H9 (cell line): ENCODE data around the gene SLC35B4. TPM values are rescaled to one million over a fixed set of nuclear protein-coding genes. Genes with fewer than 3 reads are reported as not detected.
"Not testable (repeated sequence)": the region's sequence is repeated elsewhere in the genome, so short reads cannot be mapped to it uniquely, and the experiment has no call there.

Experiments used
- DNase-seq: peaks from one replicate; pipeline ENCODE4 v3.0.0-alpha.2; 2017
- H2AFZ ChIP-seq: one replicate; pipeline ENCODE4 v1.6.1; 2013; ENCODE audit warnings: mild to moderate bottlenecking, low read length, control low read depth, moderate library complexity
- H2AK5ac ChIP-seq: 2 replicates; pipeline ENCODE4 v1.6.1; 2013; ENCODE audit warnings: low read length, control low read depth, mixed read lengths; ENCODE audit not compliant: insufficient read length
- H2BK120ac ChIP-seq: one replicate; pipeline ENCODE4 v1.6.1; 2013; ENCODE audit warnings: low read depth, mild to moderate bottlenecking, low read length, control low read depth, inconsistent platforms; ENCODE audit not compliant: poor library complexity, severe bottlenecking
- H2BK12ac ChIP-seq: 2 replicates; pipeline ENCODE4 v1.6.1; 2013; ENCODE audit warnings: low read length, control low read depth, mixed read lengths, low read depth; ENCODE audit not compliant: insufficient read length
- H2BK15ac ChIP-seq: 2 replicates; pipeline ENCODE4 v1.6.1; 2013; ENCODE audit warnings: low read depth, low read length, control low read depth
- H2BK20ac ChIP-seq: one replicate; pipeline ENCODE4 v1.6.1; 2013; ENCODE audit warnings: low read depth, mild to moderate bottlenecking, low read length, control low read depth, inconsistent platforms; ENCODE audit not compliant: poor library complexity, severe bottlenecking
- H2BK5ac ChIP-seq: 2 replicates; pipeline ENCODE4 v1.6.1; 2013; ENCODE audit warnings: low read length, control low read depth, mixed read lengths; ENCODE audit not compliant: insufficient read length
- H3K14ac ChIP-seq: 2 replicates; pipeline ENCODE4 v1.6.1; 2013; ENCODE audit warnings: low read length, control low read depth; ENCODE audit not compliant: insufficient read depth
- H3K18ac ChIP-seq: 2 replicates; pipeline ENCODE4 v1.6.1; 2013; ENCODE audit warnings: low read depth, mild to moderate bottlenecking, mixed read lengths, low read length, control low read depth; ENCODE audit not compliant: insufficient read length
- H3K23ac ChIP-seq: 2 replicates; pipeline ENCODE4 v1.6.1; 2013; ENCODE audit warnings: low read length, control low read depth, mixed read lengths, low read depth; ENCODE audit not compliant: insufficient read length
- H3K23me2 ChIP-seq: 2 replicates; pipeline ENCODE4 v1.6.1; 2013; ENCODE audit warnings: low read depth, mild to moderate bottlenecking, mixed read lengths, low read length, control low read depth; ENCODE audit not compliant: insufficient read length, poor library complexity, severe bottlenecking
- H3K27ac ChIP-seq: 2 replicates; pipeline ENCODE4 v1.5.1; 2013; ENCODE audit warnings: low read length, control low read depth, mixed read lengths, low read depth; ENCODE audit not compliant: insufficient read length
- H3K27me3 ChIP-seq: 2 replicates; pipeline ENCODE4 v1.6.1; 2013; ENCODE audit warnings: low read length, control low read depth, inconsistent platforms; ENCODE audit not compliant: insufficient read depth
- H3K4ac ChIP-seq: 2 replicates; pipeline ENCODE4 v1.6.1; 2013; ENCODE audit warnings: low read depth, mild to moderate bottlenecking, control low read depth, inconsistent platforms, low read length, moderate library complexity
- H3K4me1 ChIP-seq: 2 replicates; pipeline ENCODE4 v1.6.1; 2013; ENCODE audit warnings: low read length, control low read depth, inconsistent platforms; ENCODE audit not compliant: insufficient read depth
- H3K4me2 ChIP-seq: 2 replicates; pipeline ENCODE4 v1.6.1; 2013; ENCODE audit warnings: low read length, control low read depth, mixed read lengths; ENCODE audit not compliant: insufficient read length, insufficient read depth
- H3K56ac ChIP-seq: 2 replicates; pipeline ENCODE4 v1.6.1; 2013; ENCODE audit warnings: low read depth, mild to moderate bottlenecking, mixed read lengths, low read length, control low read depth; ENCODE audit not compliant: insufficient read length
- H3K79me1 ChIP-seq: 2 replicates; pipeline ENCODE4 v1.6.1; 2013; ENCODE audit warnings: low read depth, mild to moderate bottlenecking, moderate library complexity, low read length, control low read depth, inconsistent platforms; ENCODE audit not compliant: insufficient read depth, poor library complexity, severe bottlenecking
- H3K79me2 ChIP-seq: 2 replicates; pipeline ENCODE4 v1.6.1; 2013; ENCODE audit warnings: low read length, control low read depth, inconsistent platforms; ENCODE audit not compliant: insufficient read depth
- H3K9ac ChIP-seq: 2 replicates; pipeline ENCODE4 v1.6.1; 2013; ENCODE audit warnings: low read length, control low read depth, mixed read lengths; ENCODE audit not compliant: insufficient read length; ENCODE audit errors: extremely low read depth
- H3K9me3 ChIP-seq: one replicate; pipeline ENCODE4 v1.6.1; 2013; ENCODE audit warnings: low read depth, low read length, inconsistent platforms; ENCODE audit not compliant: control insufficient read depth
- H3T11ph ChIP-seq: one replicate; pipeline ENCODE4 v1.6.1; 2013; ENCODE audit warnings: mild to moderate bottlenecking, low read length, control low read depth, inconsistent platforms
- H4K20me1 ChIP-seq: one replicate; pipeline ENCODE4 v1.6.1; 2013; ENCODE audit not compliant: control insufficient read depth, insufficient read length, insufficient read depth
- H4K5ac ChIP-seq: 2 replicates; pipeline ENCODE4 v1.6.1; 2013; ENCODE audit warnings: low read depth, mild to moderate bottlenecking, mixed read lengths, low read length, control low read depth; ENCODE audit not compliant: insufficient read length
- H4K8ac ChIP-seq: replicated peaks from 2 replicates; pipeline ENCODE4 v1.6.1; 2013; ENCODE audit warnings: low read length, control low read depth, mixed read lengths, low read depth; ENCODE audit not compliant: insufficient read length
- H4K91ac ChIP-seq: 2 replicates; pipeline ENCODE4 v1.6.1; 2013; ENCODE audit warnings: low read depth, mild to moderate bottlenecking, moderate library complexity, mixed read lengths, low read length, control low read depth; ENCODE audit not compliant: insufficient read length
- H3K27ac Mint-ChIP-seq, 3 experiments: 2 replicates in 2 of 3; 3 replicates in 1 of 3; pipeline ENCODE4 v1.8.0; 2020 to 2021; ENCODE audit warnings: mixed read lengths in 3 of 3, mild to moderate bottlenecking in 1 of 3, moderate library complexity in 1 of 3
- H3K27me3 Mint-ChIP-seq: 2 replicates; pipeline ENCODE4 v1.8.0; 2021; ENCODE audit warnings: low read depth, mild to moderate bottlenecking, moderate library complexity, mixed read lengths
- H3K36me3 Mint-ChIP-seq, 3 experiments: 2 replicates in 2 of 3; 3 replicates in 1 of 3; pipeline ENCODE4 v1.8.0; 2020 to 2021; ENCODE audit warnings: low read depth in 3 of 3, mixed read lengths in 3 of 3; ENCODE audit not compliant: insufficient read depth in 1 of 3
- H3K4me1 Mint-ChIP-seq, 2 experiments: 2 replicates each; pipeline ENCODE4 v1.8.0; 2020; ENCODE audit warnings: mixed read lengths in 2 of 2
- H3K4me3 Mint-ChIP-seq, 2 experiments: 2 replicates in 1 of 2; 3 replicates in 1 of 2; pipeline ENCODE4 v1.8.0; 2020 to 2021; ENCODE audit warnings: mild to moderate bottlenecking in 2 of 2, mixed read lengths in 2 of 2, moderate library complexity in 1 of 2
- H3K9me3 Mint-ChIP-seq, 2 experiments: 2 replicates in 1 of 2; 3 replicates in 1 of 2; pipeline ENCODE4 v1.8.0; 2020; ENCODE audit warnings: mild to moderate bottlenecking in 2 of 2, mixed read lengths in 2 of 2, moderate library complexity in 1 of 2
- WGBS: extraction: QIAGEN DNeasy Blood & Tissue Kit; methylation state at CpG from one replicate; pipeline ENCODE4 v1.1.7; 2013; ENCODE audit warnings: missing lambda C conversion rate, low lambda C conversion rate, mixed read lengths; ENCODE audit not compliant: insufficient read length; ENCODE audit errors: extremely low coverage; 5-methylcytosine and 5-hydroxymethylcytosine counted together
- total RNA-seq: library from RNA; stranded (reverse); gene quantifications from 2 replicates; pipeline ENCODE4 v1.2.1, GENCODE V29; 2021
- TF ChIP-seq, protein P1 (sequence below): fragments of 200-600 bp; sonication (generic); conservative IDR thresholded peaks from 3 replicates; pipeline ENCODE4 v1.8.0; 2021; ENCODE audit warnings: antibody characterized with exemption, mild to moderate bottlenecking

Gene SLC35B4
- total RNA-seq, 1 experiment from 2014 or later, result 33.4 TPM

DNA sequence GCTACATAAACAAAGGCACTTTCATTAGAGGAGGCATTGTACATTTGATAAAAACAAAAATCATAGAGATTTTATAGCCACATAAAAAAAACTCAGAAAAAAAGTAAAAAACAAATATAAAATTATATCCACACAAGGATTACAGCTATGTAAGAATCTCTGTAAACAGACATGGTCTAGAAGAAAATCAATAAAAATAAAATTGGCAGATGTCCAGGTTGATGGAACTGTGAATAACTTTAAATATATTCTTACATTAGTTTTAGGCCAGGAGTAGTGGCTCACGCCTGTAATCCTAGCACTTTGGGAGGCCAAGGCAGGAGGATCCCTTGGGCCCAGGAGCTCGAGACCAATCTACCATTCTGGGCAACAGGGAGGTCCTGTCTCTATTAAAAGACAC lies 19.2 kb downstream of the SLC35B4 start:
- H3K36me3 Mint-ChIP-seq, result peaks cover 23 to 61% (median 54%) of the 10 kb centered on the region in 3 experiments; a peak in 6 of 7 replicates
- H3K27me3 ChIP-seq, result no peaks in the 10 kb centered on the region

DNA sequence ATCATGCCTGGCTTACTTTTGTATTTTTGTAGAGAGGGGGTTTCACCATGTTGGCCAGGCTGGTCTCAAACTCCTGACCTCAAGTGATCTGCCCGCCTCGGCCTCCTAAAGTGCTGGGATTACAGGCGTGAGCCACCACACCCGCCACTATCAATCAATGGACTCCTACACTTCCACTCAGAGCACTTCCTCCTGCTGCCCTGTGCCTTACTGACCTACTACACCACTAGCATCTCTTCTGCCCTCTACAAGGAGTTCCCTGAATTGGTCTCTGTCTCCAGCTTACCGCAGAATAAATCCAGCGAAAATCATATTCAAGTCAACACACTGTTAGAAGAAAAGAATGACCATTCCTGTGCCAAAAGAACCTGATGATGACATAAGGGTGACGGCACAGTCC lies 20.7 kb downstream of the SLC35B4 start:
- not testable (repeated sequence) for H2BK120ac ChIP-seq, H3K27me3 Mint-ChIP-seq, H3K9ac ChIP-seq, H3K14ac ChIP-seq, H3K56ac ChIP-seq, H2BK5ac ChIP-seq, DNase-seq, H3K27ac ChIP-seq, H3T11ph ChIP-seq, H3K18ac ChIP-seq, H2BK15ac ChIP-seq, H3K79me1 ChIP-seq, H3K4me1 ChIP-seq, H4K8ac ChIP-seq, H3K27ac Mint-ChIP-seq, H2AK5ac ChIP-seq, H4K91ac ChIP-seq, H3K4me3 Mint-ChIP-seq, H3K23ac ChIP-seq, H2BK12ac ChIP-seq, H3K9me3 Mint-ChIP-seq, H3K9me3 ChIP-seq, H3K27me3 ChIP-seq, H2AFZ ChIP-seq, H3K4me1 Mint-ChIP-seq, H3K4me2 ChIP-seq, H4K5ac ChIP-seq, H2BK20ac ChIP-seq, H3K4ac ChIP-seq, H4K20me1 ChIP-seq, H3K23me2 ChIP-seq, H3K79me2 ChIP-seq
- WGBS, result no CpG with 5 or more reads among the region's 7 CpGs
- peaks cover 22 to 57% (median 49%) of the 10 kb centered on the region in 3 experiments; a peak in 6 of 7 replicates for H3K36me3 Mint-ChIP-seq

More for the DNA sequence above, 19.2 kb downstream of the SLC35B4 start:
- H3K4me1 ChIP-seq, result no peaks in the 10 kb centered on the region
- Mint-ChIP-seq H3K4me3 (no peak overlapping the region), H3K4me1 (peaks cover 8% of the 10 kb centered on the region in 2 experiments), H3K9me3 (no peaks in the 10 kb centered on the region), H3K27ac (no peak overlapping the region), H3K27me3 (no peaks in the 10 kb centered on the region)
- no peak overlapping the region for H2BK20ac ChIP-seq
- H3K9me3 ChIP-seq, result no peaks in the 10 kb centered on the region
- H3K9ac ChIP-seq, result no peak overlapping the region
- no peak overlapping the region for H3K27ac ChIP-seq
- no peak overlapping the region for H2AFZ ChIP-seq
- TF ChIP-seq, protein P1, sequence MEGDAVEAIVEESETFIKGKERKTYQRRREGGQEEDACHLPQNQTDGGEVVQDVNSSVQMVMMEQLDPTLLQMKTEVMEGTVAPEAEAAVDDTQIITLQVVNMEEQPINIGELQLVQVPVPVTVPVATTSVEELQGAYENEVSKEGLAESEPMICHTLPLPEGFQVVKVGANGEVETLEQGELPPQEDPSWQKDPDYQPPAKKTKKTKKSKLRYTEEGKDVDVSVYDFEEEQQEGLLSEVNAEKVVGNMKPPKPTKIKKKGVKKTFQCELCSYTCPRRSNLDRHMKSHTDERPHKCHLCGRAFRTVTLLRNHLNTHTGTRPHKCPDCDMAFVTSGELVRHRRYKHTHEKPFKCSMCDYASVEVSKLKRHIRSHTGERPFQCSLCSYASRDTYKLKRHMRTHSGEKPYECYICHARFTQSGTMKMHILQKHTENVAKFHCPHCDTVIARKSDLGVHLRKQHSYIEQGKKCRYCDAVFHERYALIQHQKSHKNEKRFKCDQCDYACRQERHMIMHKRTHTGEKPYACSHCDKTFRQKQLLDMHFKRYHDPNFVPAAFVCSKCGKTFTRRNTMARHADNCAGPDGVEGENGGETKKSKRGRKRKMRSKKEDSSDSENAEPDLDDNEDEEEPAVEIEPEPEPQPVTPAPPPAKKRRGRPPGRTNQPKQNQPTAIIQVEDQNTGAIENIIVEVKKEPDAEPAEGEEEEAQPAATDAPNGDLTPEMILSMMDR, result no peak
- no peaks in the 10 kb centered on the region for H3K79me2 ChIP-seq
- no peak overlapping the region for H2BK120ac ChIP-seq
- no peaks in the 10 kb centered on the region for H4K20me1 ChIP-seq
- no peak overlapping the region for H4K8ac ChIP-seq
- H3K14ac ChIP-seq, result no peak overlapping the region
- H2BK5ac ChIP-seq, result no peak overlapping the region
- H3K79me1 ChIP-seq, result no peaks in the 10 kb centered on the region
- H3K4ac ChIP-seq, result no peak overlapping the region
- no peak overlapping the region for H2BK12ac ChIP-seq
- no CpG with 5 or more reads among the region's 2 CpGs for WGBS
- H4K5ac ChIP-seq, result no peak overlapping the region
- H2AK5ac ChIP-seq, result no peak overlapping the region
- no peak overlapping the region for H3K56ac ChIP-seq
- H3K23me2 ChIP-seq, result no peaks in the 10 kb centered on the region
- no peak overlapping the region for H3K4me2 ChIP-seq
- H3K23ac ChIP-seq, result no peak overlapping the region
- no peak for DNase-seq
- no peak overlapping the region for H3K18ac ChIP-seq
- no peak overlapping the region for H2BK15ac ChIP-seq
- H3T11ph ChIP-seq, result no peak overlapping the region
- H4K91ac ChIP-seq, result no peak overlapping the region
